Trophoblast cell (in vitro differentiated cells and primary cell): ENCODE measurements around the gene TADA2B.

ENCODE experiments used
- DNase-seq, 2 donors: peaks; one replicate each; pipeline ENCODE4 v3.0.0-alpha.2; 2016
- H2AFZ ChIP-seq: 2 replicates; pipeline ENCODE4 v1.6.1; 2013; ENCODE audit warnings: low read length, moderate library complexity, mild to moderate bottlenecking; ENCODE audit not compliant: insufficient read depth, poor library complexity
- H2AK5ac ChIP-seq: 2 replicates; pipeline ENCODE4 v1.6.1; 2013; ENCODE audit warnings: mild to moderate bottlenecking, low read length
- H2BK120ac ChIP-seq: 2 replicates; pipeline ENCODE4 v1.6.1; 2013; ENCODE audit warnings: low read length, mild to moderate bottlenecking, moderate library complexity; ENCODE audit not compliant: insufficient read depth, poor library complexity
- H2BK12ac ChIP-seq: 2 replicates; pipeline ENCODE4 v1.6.1; 2013; ENCODE audit warnings: mild to moderate bottlenecking, low read length, moderate library complexity
- H2BK5ac ChIP-seq: 2 replicates; pipeline ENCODE4 v1.6.1; 2013; ENCODE audit warnings: low read length, low read depth, moderate library complexity, mild to moderate bottlenecking; ENCODE audit not compliant: poor library complexity
- H3K14ac ChIP-seq: 2 replicates; pipeline ENCODE4 v1.6.1; 2013; ENCODE audit warnings: mild to moderate bottlenecking, low read length
- H3K18ac ChIP-seq: 2 replicates; pipeline ENCODE4 v1.6.1; 2013; ENCODE audit warnings: mild to moderate bottlenecking, low read length
- H3K23ac ChIP-seq: 2 replicates; pipeline ENCODE4 v1.6.1; 2013; ENCODE audit warnings: low read length
- H3K27ac ChIP-seq: 2 replicates; pipeline ENCODE4 v1.5.1; 2013; ENCODE audit warnings: low read depth, mild to moderate bottlenecking, inconsistent platforms, low read length, moderate library complexity
- H3K27me3 ChIP-seq: 2 replicates; pipeline ENCODE4 v1.6.1; 2013; ENCODE audit warnings: inconsistent platforms, mild to moderate bottlenecking, low read length, moderate library complexity; ENCODE audit not compliant: insufficient read depth
- H3K36me3 ChIP-seq, 2 experiments: 1 replicate in 1 of 2; 2 replicates in 1 of 2; pipeline ENCODE4 v1.6.1; 2013; ENCODE audit warnings: low read length in 2 of 2, mild to moderate bottlenecking in 2 of 2, moderate library complexity in 1 of 2; ENCODE audit not compliant: insufficient read depth in 2 of 2, control insufficient read depth in 1 of 2
- H3K4ac ChIP-seq: 2 replicates; pipeline ENCODE4 v1.6.1; 2013; ENCODE audit warnings: low read depth, mild to moderate bottlenecking, low read length, moderate library complexity
- H3K4me1 ChIP-seq, 2 experiments: 1 replicate in 1 of 2; 2 replicates in 1 of 2; pipeline ENCODE4 v1.6.1; 2013; ENCODE audit warnings: low read length in 2 of 2, mild to moderate bottlenecking in 2 of 2, moderate library complexity in 1 of 2; ENCODE audit not compliant: insufficient read depth in 2 of 2, control insufficient read depth in 1 of 2
- H3K4me2 ChIP-seq: 2 replicates; pipeline ENCODE4 v1.6.1; 2013; ENCODE audit warnings: inconsistent platforms, mild to moderate bottlenecking, low read length, moderate library complexity
- H3K4me3 ChIP-seq: 2 replicates; pipeline ENCODE4 v1.5.1; 2013; ENCODE audit warnings: mild to moderate bottlenecking, low read depth, low read length, inconsistent platforms
- H3K79me1 ChIP-seq: one replicate; pipeline ENCODE4 v1.6.1; 2013; ENCODE audit warnings: low read length
- H3K79me2 ChIP-seq: 2 replicates; pipeline ENCODE4 v1.6.1; 2013; ENCODE audit warnings: low read length, mild to moderate bottlenecking; ENCODE audit not compliant: control insufficient read depth, insufficient read depth, poor library complexity
- H3K9ac ChIP-seq: 2 replicates; pipeline ENCODE4 v1.6.1; 2013; ENCODE audit warnings: mild to moderate bottlenecking, low read length
- H3K9me3 ChIP-seq: 2 replicates; pipeline ENCODE4 v1.6.1; 2013; ENCODE audit warnings: low read depth, mild to moderate bottlenecking, control low read depth, inconsistent platforms, low read length; ENCODE audit not compliant: insufficient read depth
- H4K12ac ChIP-seq: 2 replicates; pipeline ENCODE4 v1.6.1; 2013; ENCODE audit warnings: low read depth, mild to moderate bottlenecking, low read length, moderate library complexity
- H4K8ac ChIP-seq: 2 replicates; pipeline ENCODE4 v1.6.1; 2013; ENCODE audit warnings: low read depth, mild to moderate bottlenecking, low read length, moderate library complexity
- H4K91ac ChIP-seq: one replicate; pipeline ENCODE4 v1.6.1; 2013; ENCODE audit warnings: low read depth, mild to moderate bottlenecking, low read length, moderate library complexity
- WGBS: extraction: QIAGEN DNeasy Blood & Tissue Kit; methylation state at CpG from one replicate; pipeline ENCODE4 v1.1.7; 2013; ENCODE audit warnings: missing lambda C conversion rate; ENCODE audit not compliant: insufficient read length, insufficient coverage; ENCODE audit errors: extremely low coverage; 5-methylcytosine and 5-hydroxymethylcytosine counted together

Gene TADA2B

DNA sequence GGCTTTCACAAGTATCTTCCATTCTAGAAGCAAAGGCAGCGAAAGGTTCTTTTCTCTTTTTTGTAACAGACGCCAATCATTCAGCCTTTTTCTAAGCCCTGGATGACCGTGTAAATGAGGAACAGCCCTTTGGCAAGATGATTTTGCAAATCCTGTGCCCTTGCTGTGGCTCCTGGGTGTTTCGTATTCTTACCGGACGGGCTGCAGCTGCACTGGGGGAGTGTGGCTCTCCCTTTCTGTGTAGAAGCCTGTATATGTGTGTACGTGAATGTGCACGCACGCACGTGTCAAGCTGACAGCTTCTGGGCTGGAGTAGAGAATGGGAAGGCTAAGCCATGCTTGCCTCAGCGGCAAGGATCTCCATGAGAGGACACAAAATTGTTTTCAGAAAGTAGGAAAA lies 16.5 kb downstream of the TADA2B start:
- DNase-seq, result no peak
- Histone ChIP-seq H4K91ac (no peak overlapping the region), H3K4me3 (no peak overlapping the region), H3K27ac (no peak overlapping the region), H2BK12ac (no peak overlapping the region), H3K36me3 (peaks cover 46 to 56% of the 10 kb centered on the region in 2 experiments), H4K8ac (no peak overlapping the region), H3K9me3 (peaks cover 2% of the 10 kb centered on the region), H2BK120ac (no peak overlapping the region), H4K12ac (no peak overlapping the region), H3K4me1 (no peaks in the 10 kb centered on the region), H3K79me2 (no peaks in the 10 kb centered on the region), H2AK5ac (no peak overlapping the region), H3K18ac (no peak overlapping the region), H3K4ac (no peak overlapping the region), H2BK5ac (no peak overlapping the region), H3K14ac (no peak overlapping the region), H2AFZ (no peak overlapping the region), H3K4me2 (no peak overlapping the region), H3K23ac (no peak overlapping the region), H3K79me1 (no peaks in the 10 kb centered on the region), H3K9ac (no peak overlapping the region), H3K27me3 (no peaks in the 10 kb centered on the region)
- no CpG with 5 or more reads among the region's 11 CpGs for WGBS

DNA sequence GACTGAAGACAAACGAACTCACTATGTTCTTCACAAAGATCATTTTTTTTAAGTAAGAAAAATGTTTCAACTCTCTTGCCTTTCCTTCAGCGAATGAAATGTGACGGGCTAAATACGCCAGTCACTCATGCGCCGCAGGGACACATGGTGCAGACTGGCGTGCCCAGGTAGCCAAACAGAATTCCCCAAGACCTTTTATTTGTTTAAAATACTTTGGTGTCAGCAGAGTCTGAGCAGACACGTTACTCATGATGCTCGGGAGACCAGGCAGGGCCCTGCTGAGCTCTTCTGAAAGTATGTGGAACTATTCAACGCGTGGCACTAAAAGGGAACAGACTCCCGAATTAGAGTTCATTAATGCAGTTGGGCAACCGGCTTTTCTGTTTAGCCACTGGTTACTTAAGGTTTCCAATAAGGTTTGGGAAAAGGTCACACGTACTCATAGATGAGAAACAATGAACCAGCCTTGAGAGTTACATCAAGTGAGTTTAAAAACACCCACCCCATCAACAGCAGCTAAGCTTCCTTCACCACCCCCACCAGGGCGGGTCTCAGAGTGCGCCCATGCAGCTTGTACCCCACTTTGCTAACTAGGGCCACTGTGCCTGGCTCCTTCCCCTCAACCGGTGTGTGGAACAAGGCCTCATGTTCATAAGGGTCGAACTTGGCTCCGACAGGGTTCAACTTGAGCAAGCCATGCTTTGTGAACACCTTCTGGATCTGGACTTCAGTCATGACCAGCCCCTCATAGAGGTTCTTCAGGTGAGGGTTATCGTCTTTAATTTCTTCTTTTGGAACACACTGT lies 17.4 kb downstream of the TADA2B start:
- Histone ChIP-seq H3K14ac (no peak overlapping the region), H3K27ac (no peak overlapping the region), H4K91ac (no peak overlapping the region), H4K12ac (peak overlapping the region; percentile 2), H2AK5ac (no peak overlapping the region), H3K27me3 (no peaks in the 10 kb centered on the region), H3K9me3 (peaks cover 2% of the 10 kb centered on the region), H4K8ac (no peak overlapping the region), H3K4ac (no peak overlapping the region), H2BK5ac (no peak overlapping the region), H3K23ac (no peak overlapping the region), H3K36me3 (peaks cover 39 to 48% of the 10 kb centered on the region in 2 experiments), H2BK12ac (no peak overlapping the region), H2AFZ (no peak overlapping the region), H3K4me1 (no peaks in the 10 kb centered on the region), H3K18ac (no peak overlapping the region), H2BK120ac (no peak overlapping the region), H3K79me1 (no peaks in the 10 kb centered on the region), H3K9ac (no peak overlapping the region), H3K79me2 (no peaks in the 10 kb centered on the region), H3K4me2 (no peak overlapping the region), H3K4me3 (no peak overlapping the region)
- WGBS, result no CpG with 5 or more reads among the region's 20 CpGs
- no peak for DNase-seq

DNA sequence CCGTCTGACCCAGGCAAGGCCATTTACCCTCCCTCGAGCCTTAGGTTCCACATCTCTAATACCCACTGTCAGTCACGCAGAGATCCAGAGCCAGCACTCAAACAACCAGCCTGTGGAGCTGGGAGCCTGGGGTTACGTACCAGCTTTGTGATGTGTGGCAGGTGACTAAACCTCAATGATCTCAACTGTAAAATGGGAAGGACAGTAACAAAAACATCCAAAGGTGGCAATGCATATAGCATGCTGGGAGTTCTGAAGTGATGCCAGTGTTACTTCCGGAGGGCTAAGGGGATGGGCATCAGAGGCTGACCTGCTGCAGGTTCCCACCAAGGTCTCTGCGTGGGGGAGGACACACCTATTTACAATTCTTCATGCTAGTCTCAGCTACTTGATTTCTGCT lies 18.6 kb downstream of the TADA2B start:
- Histone ChIP-seq H3K79me2 (peaks cover 3% of the 10 kb centered on the region), H3K9ac (peak overlapping the region; percentile 64), H2AFZ (no peak overlapping the region), H3K4ac (no peak overlapping the region), H3K18ac (no peak overlapping the region), H4K12ac (no peak overlapping the region), H4K91ac (no peak overlapping the region), H3K27ac (no peak overlapping the region), H2BK12ac (no peak overlapping the region), H3K9me3 (peaks cover 2% of the 10 kb centered on the region), H3K4me1 (peaks cover 3% of the 10 kb centered on the region in 2 experiments), H4K8ac (no peak overlapping the region), H3K14ac (no peak overlapping the region), H3K27me3 (no peaks in the 10 kb centered on the region), H3K36me3 (peaks cover 32 to 38% of the 10 kb centered on the region in 2 experiments), H2BK5ac (no peak overlapping the region), H3K4me2 (no peak overlapping the region), H2AK5ac (no peak overlapping the region), H3K79me1 (no peaks in the 10 kb centered on the region), H3K23ac (no peak overlapping the region), H3K4me3 (no peak overlapping the region), H2BK120ac (no peak overlapping the region)
- no CpG with 5 or more reads among the region's 6 CpGs for WGBS
- DNase-seq, result no peak

DNA sequence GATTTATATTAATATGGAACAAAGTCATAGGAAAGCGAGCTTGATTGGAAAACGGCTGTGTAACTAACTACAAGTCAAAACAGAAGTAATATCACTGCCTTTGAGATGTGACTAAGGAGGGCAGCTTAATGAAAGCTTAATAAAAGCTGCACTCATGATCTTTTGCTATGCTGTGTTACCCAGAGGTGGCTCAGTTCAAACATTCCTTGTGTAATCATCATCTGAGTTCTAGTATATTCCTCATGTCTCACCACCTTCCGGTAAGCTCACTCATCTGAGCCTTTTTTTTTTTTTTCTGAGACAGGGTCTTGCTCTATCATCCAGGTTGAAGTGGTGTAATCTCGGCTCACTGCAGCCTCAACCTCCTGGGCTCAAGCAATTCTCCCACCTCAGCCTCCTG lies 19.6 kb downstream of the TADA2B start:
- no peak for DNase-seq
- no peak overlapping the region for H3K4me2 ChIP-seq
- no peak overlapping the region for H3K23ac ChIP-seq
- H3K4ac ChIP-seq, result no peak overlapping the region
- peaks cover 3% of the 10 kb centered on the region in 2 experiments for H3K4me1 ChIP-seq
- no peak overlapping the region for H2AK5ac ChIP-seq
- peaks cover 5% of the 10 kb centered on the region for H3K79me1 ChIP-seq
- H3K9me3 ChIP-seq, result peaks cover 2% of the 10 kb centered on the region
- no peak overlapping the region for H2BK120ac ChIP-seq
- no peak overlapping the region for H4K91ac ChIP-seq
- peaks cover 32 to 38% of the 10 kb centered on the region in 2 experiments for H3K36me3 ChIP-seq
- no peak overlapping the region for H2AFZ ChIP-seq
- H2BK5ac ChIP-seq, result no peak overlapping the region
- no peak overlapping the region for H3K27ac ChIP-seq
- no peak overlapping the region for H3K14ac ChIP-seq
- no peak overlapping the region for H4K12ac ChIP-seq
- no peak overlapping the region for H3K18ac ChIP-seq
- H3K27me3 ChIP-seq, result no peaks in the 10 kb centered on the region
- no peak overlapping the region for H4K8ac ChIP-seq
- no peak overlapping the region for H3K9ac ChIP-seq
- WGBS, result no CpG with 5 or more reads among the region's 4 CpGs
- no peak overlapping the region for H3K4me3 ChIP-seq
- H3K79me2 ChIP-seq, result peaks cover 10% of the 10 kb centered on the region
- H2BK12ac ChIP-seq, result no peak overlapping the region
